ENCODE data around the gene SPTBN1. TPM values are rescaled to one million over a fixed set of nuclear protein-coding genes. Genes with fewer than 3 reads are reported as not detected.

The SPTBN1 gene
- total and polyA plus RNA-seq, 2 of the 13 experiments (the other 11 are each of a cell fraction or from before 2014, with no cell fraction given): 123 to 299 TPM

- TF ChIP-seq ZNF138 (CRISPR knock-in tag; IDR thresholded peaks at IDR 0.05; ENCODE audit: low read depth): no peak
- TF ChIP-seq SRSF9 (IDR thresholded peaks at IDR 0.05; ENCODE audit: borderline replicate concordance, insufficient read depth, low read depth, low read length, poor library complexity, severe bottlenecking): no peak
- TF ChIP-seq, protein P1, sequence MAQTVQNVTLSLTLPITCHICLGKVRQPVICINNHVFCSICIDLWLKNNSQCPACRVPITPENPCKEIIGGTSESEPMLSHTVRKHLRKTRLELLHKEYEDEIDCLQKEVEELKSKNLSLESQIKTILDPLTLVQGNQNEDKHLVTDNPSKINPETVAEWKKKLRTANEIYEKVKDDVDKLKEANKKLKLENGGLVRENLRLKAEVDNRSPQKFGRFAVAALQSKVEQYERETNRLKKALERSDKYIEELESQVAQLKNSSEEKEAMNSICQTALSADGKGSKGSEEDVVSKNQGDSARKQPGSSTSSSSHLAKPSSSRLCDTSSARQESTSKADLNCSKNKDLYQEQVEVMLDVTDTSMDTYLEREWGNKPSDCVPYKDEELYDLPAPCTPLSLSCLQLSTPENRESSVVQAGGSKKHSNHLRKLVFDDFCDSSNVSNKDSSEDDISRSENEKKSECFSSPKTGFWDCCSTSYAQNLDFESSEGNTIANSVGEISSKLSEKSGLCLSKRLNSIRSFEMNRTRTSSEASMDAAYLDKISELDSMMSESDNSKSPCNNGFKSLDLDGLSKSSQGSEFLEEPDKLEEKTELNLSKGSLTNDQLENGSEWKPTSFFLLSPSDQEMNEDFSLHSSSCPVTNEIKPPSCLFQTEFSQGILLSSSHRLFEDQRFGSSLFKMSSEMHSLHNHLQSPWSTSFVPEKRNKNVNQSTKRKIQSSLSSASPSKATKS (CRISPR knock-in tag; IDR thresholded peaks at IDR 0.05): no peak
- TF ChIP-seq, protein P2, sequence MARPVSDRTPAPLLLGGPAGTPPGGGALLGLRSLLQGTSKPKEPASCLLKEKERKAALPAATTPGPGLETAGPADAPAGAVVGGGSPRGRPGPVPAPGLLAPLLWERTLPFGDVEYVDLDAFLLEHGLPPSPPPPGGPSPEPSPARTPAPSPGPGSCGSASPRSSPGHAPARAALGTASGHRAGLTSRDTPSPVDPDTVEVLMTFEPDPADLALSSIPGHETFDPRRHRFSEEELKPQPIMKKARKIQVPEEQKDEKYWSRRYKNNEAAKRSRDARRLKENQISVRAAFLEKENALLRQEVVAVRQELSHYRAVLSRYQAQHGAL (CRISPR knock-in tag; IDR thresholded peaks at IDR 0.05; ENCODE audit: not compliant biosample characterization): no peak
- TF ChIP-seq, protein P3, sequence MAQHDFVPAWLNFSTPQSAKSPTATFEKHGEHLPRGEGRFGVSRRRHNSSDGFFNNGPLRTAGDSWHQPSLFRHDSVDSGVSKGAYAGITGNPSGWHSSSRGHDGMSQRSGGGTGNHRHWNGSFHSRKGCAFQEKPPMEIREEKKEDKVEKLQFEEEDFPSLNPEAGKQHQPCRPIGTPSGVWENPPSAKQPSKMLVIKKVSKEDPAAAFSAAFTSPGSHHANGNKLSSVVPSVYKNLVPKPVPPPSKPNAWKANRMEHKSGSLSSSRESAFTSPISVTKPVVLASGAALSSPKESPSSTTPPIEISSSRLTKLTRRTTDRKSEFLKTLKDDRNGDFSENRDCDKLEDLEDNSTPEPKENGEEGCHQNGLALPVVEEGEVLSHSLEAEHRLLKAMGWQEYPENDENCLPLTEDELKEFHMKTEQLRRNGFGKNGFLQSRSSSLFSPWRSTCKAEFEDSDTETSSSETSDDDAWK (CRISPR knock-in tag; IDR thresholded peaks at IDR 0.05): no peak
- TF ChIP-seq ZNF629 (CRISPR knock-in tag; conservative IDR thresholded peaks at IDR 0.05): peak; percentile 32; the same call in 1 of the 2 replicates
- TF ChIP-seq ZNF784 (CRISPR knock-in tag; IDR thresholded peaks at IDR 0.05; ENCODE audit: borderline replicate concordance): no peak
- TF ChIP-seq IKZF5 (CRISPR knock-in tag; IDR thresholded peaks at IDR 0.05): peak; percentile 78
- no peak for TF ChIP-seq ZNF598 (CRISPR knock-in tag; IDR thresholded peaks at IDR 0.05; ENCODE audit: borderline replicate concordance)
- TF ChIP-seq, protein P4, sequence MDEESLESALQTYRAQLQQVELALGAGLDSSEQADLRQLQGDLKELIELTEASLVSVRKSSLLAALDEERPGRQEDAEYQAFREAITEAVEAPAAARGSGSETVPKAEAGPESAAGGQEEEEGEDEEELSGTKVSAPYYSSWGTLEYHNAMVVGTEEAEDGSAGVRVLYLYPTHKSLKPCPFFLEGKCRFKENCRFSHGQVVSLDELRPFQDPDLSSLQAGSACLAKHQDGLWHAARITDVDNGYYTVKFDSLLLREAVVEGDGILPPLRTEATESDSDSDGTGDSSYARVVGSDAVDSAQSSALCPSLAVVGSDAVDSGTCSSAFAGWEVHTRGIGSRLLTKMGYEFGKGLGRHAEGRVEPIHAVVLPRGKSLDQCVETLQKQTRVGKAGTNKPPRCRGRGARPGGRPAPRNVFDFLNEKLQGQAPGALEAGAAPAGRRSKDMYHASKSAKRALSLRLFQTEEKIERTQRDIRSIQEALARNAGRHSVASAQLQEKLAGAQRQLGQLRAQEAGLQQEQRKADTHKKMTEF (CRISPR knock-in tag; IDR thresholded peaks at IDR 0.05): peak; percentile 82
- no peak for TF ChIP-seq KLF15 (CRISPR knock-in tag; IDR thresholded peaks at IDR 0.05; ENCODE audit: borderline replicate concordance)
- TF ChIP-seq KDM6A (CRISPR knock-in tag; IDR thresholded peaks at IDR 0.05; ENCODE audit: low read depth): no peak
- peak; percentile 58; the same call in 1 of the 2 replicates for TF ChIP-seq HNF4G (IDR thresholded peaks at IDR 0.05; ENCODE audit: borderline replicate concordance, low read depth, low read length)
- TF ChIP-seq HNF4G (CRISPR knock-in tag; IDR thresholded peaks at IDR 0.05; ENCODE audit: borderline replicate concordance, low read depth): no peak
- TF ChIP-seq TEAD3 (CRISPR knock-in tag; optimal IDR thresholded peaks at IDR 0.05; ENCODE audit: borderline replicate concordance): peak; percentile 60
- TF ChIP-seq BCLAF1 (IDR thresholded peaks at IDR 0.05): no peak
These were observed 123.8 kb downstream of the SPTBN1 start (continued) for GRCh38 chr2:54579682-54580620.
